Measurements from ENCODE around the gene OXLD1. TPM values are rescaled to one million over a fixed set of nuclear protein-coding genes. Genes with fewer than 3 reads are reported as not detected.

The OXLD1 gene
- total and polyA plus RNA-seq, 2 donors (not counting 1 experiment from before 2014, with no cell fraction given): 39.5 to 102 TPM

DNA sequence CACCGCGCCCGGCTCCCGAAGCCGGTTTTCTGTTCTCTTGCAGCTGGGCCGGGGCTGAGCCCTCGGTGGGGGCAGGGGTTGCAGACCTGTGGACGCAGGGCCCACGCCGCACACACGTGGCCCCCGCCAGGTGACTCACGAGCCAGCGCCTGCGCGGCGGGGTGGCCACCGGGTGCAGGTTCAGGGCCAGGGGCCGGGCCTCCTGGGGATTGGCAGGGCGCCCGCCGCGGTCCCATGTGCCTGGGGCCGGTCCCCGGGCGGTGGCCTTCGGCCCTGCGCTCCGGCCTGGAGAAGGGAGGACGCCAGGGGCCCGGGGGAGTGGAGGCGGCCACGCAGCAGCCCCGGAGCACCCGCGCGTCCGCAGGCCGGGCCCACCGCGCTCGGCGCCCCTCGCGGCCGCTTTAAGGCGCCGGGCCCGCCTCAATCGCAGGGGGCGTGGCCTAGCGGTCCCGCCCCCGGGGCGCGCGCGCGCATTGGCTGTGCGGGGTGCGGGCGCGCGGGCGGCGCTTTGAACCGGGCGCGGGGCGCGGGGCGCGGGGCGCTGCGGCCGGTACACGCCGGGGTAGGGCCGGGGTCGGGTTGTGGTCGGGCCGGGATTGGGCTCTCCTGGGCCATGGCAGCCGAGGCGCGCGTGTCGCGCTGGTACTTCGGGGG, 45.5 kb upstream of the OXLD1 start, which contains the start of gene SLC25A10:
SLC25A10 (plus strand) TSS at position 471 of the 654 bp plus-strand sequence; CDS start at position 614, 143 bp downstream.
- Histone ChIP-seq H3K9me3 (ENCODE audit: control extremely low read depth in 1 of 3, control insufficient read depth in 2 of 3, insufficient read depth in 1 of 3, low read length in 2 of 3) (no peaks in the 10 kb centered on the region), H3K4me1 (ENCODE audit: control insufficient read depth in 2 of 2, insufficient read depth in 2 of 2, low read length in 2 of 2) (peaks cover 15 to 25% of the 10 kb centered on the region in 2 donors), H3K9ac (ENCODE audit: low read length) (peak within 1 kb of the TSS; percentile 70), H4K20me1 (ENCODE audit: control insufficient read depth, insufficient read depth, low read length, poor library complexity, severe bottlenecking) (no peaks in the 10 kb centered on the region), H3K79me2 (ENCODE audit: control insufficient read depth, insufficient read depth, low read length) (no peaks in the 10 kb centered on the region), H3K36me3 (replicated peaks in 1 of 2; ENCODE audit: control extremely low read depth in 1 of 2, control insufficient read depth in 1 of 2, extremely low read depth in 1 of 2, insufficient read depth in 2 of 2, low read length in 1 of 2) (peaks cover 0 to 7% of the 10 kb centered on the region in 2 experiments), H3K4me2 (replicated peaks; ENCODE audit: low read depth, low read length, poor library complexity, severe bottlenecking) (peak within 1 kb of the TSS; percentile 95), H3K27me3 (replicated peaks in 1 of 4; ENCODE audit: control extremely low read depth in 1 of 4, control insufficient read depth in 3 of 4, insufficient read depth in 4 of 4, low read length in 3 of 4) (peaks cover 0 to 3% (median 0%) of the 10 kb centered on the region in 4 experiments), H2AFZ (ENCODE audit: insufficient read depth, low read depth, low read length, poor library complexity, severe bottlenecking) (peak within 1 kb of the TSS; percentile 86), H3K27ac (ENCODE audit: low read length in 2 of 2) (no peak within 1 kb of the TSS), H3K4me3 (ENCODE audit: control extremely low read depth in 1 of 5, extremely low read depth in 1 of 5, insufficient read depth in 1 of 5, low read depth in 2 of 5, low read length in 4 of 5) (peak within 1 kb of the TSS in 4 of 5 experiments; percentile 35 to 80 (median 62))
- DNase-seq (peak; percentile 87), ATAC-seq (ENCODE audit: low read depth) (peak; percentile 89)
- Mint-ChIP-seq H3K9me3 (ENCODE audit: insufficient read depth) (no peaks in the 10 kb centered on the region), H3K4me1 (peaks cover 12% of the 10 kb centered on the region), H3K4me3 (peak within 1 kb of the TSS; percentile 89), H3K27ac (peak within 1 kb of the TSS; percentile 78), H3K27me3 (no peaks in the 10 kb centered on the region)
- ChIA-PET CTCF (interaction anchor here (0.6 to 0.9 kb wide), 3 partner anchors 9 to 151 kb away, joined by 3 read pairs; partner anchors contain the start of gene MRPL12), POLR2A (interaction anchor here (0.7 to 1.3 kb wide), 2 partner anchors 28 to 121 kb away, joined by 7 to 8 read pairs; partner anchors contain the start of genes ARL16, HGS and MCRIP1)
- under 1% methylated on average over 89 of the region's 89 CpGs for WGBS (ENCODE audit: insufficient coverage)
- TF ChIP-seq, protein P1, sequence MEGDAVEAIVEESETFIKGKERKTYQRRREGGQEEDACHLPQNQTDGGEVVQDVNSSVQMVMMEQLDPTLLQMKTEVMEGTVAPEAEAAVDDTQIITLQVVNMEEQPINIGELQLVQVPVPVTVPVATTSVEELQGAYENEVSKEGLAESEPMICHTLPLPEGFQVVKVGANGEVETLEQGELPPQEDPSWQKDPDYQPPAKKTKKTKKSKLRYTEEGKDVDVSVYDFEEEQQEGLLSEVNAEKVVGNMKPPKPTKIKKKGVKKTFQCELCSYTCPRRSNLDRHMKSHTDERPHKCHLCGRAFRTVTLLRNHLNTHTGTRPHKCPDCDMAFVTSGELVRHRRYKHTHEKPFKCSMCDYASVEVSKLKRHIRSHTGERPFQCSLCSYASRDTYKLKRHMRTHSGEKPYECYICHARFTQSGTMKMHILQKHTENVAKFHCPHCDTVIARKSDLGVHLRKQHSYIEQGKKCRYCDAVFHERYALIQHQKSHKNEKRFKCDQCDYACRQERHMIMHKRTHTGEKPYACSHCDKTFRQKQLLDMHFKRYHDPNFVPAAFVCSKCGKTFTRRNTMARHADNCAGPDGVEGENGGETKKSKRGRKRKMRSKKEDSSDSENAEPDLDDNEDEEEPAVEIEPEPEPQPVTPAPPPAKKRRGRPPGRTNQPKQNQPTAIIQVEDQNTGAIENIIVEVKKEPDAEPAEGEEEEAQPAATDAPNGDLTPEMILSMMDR (IDR thresholded peaks at IDR 0.05): peak; percentile 15
- TF ChIP-seq EZH2 (IDR thresholded peaks at IDR 0.05; ENCODE audit: borderline replicate concordance, insufficient read depth, low read depth, low read length, poor library complexity, severe bottlenecking): no peak
- intact Hi-C loops (cut with micrococcal nuclease): loop anchor here (1.0 to 2.0 kb wide), 4 partner anchors 9 to 199 kb away; partner anchors contain the start of genes ACTG1, ARL16, MRPL12 and P4HB

Measured in B cell (primary cell).